SK-N-SH (cell line): ENCODE data around the gene SDK1. TPM values are rescaled to one million over a fixed set of nuclear protein-coding genes. Genes with fewer than 3 reads are reported as not detected.

Experiments
- CTCF ChIA-PET: fragments of 300-600, 350-600 bp; formaldehyde crosslinking; extraction: SDS; loops from one replicate; lab custom pipeline; 2021; lab: Yijun Ruan, JAX
- POLR2A ChIA-PET: fragments of 350-600 bp; sonication (Branson Sonifier 250); formaldehyde crosslinking; extraction: SDS; loops from one replicate; lab custom pipeline; 2020; ENCODE audit warnings: antibody characterized with exemption, inconsistent platforms; lab: Yijun Ruan, JAX
- DNase-seq: peaks from one replicate; pipeline ENCODE4 v3.0.0; 2012
- H2AFZ ChIP-seq: fragments of 200-600 bp; sonication (generic); 2 replicates; pipeline ENCODE4 v1.8.1; 2016; ENCODE audit warnings: antibody characterized with exemption, mild to moderate bottlenecking, low read depth
- H3F3A ChIP-seq: fragments of 200-600 bp; sonication (generic); replicated peaks from 2 replicates; pipeline ENCODE3; 2016; ENCODE audit warnings: antibody characterized with exemption, mild to moderate bottlenecking; ENCODE audit not compliant: insufficient read depth
- H3K27ac ChIP-seq, 2 experiments: fragments of 200-500 bp in 1 of 2; fragments of 200-600 bp in 1 of 2; sonication (Bioruptor generic) in 1 of 2; sonication (generic), shearing (Covaris generic) in 1 of 2; 2 replicates each; pipeline versions ENCODE4 v1.5.1 to v1.6.1; 2014 to 2016; ENCODE audit warnings: low read depth in 2 of 2, inconsistent platforms in 1 of 2, low read length in 1 of 2, mild to moderate bottlenecking in 1 of 2, mixed read lengths in 1 of 2
- H3K27me3 ChIP-seq: fragments of 200-600 bp; sonication (generic), shearing (Covaris generic); 2 replicates; pipeline ENCODE4 v1.6.1; 2016; ENCODE audit warnings: mixed run types; ENCODE audit not compliant: insufficient read depth
- H3K36me3 ChIP-seq, 2 experiments: fragments of 200-500 bp in 1 of 2; fragments of 200-600 bp in 1 of 2; sonication (Bioruptor generic) in 1 of 2; sonication (generic) in 1 of 2; replicated peaks in 1 of 2; 2 replicates each; pipeline versions ENCODE3 to v1.5.1; 2014 to 2016; ENCODE audit warnings: low read length in 1 of 2, mild to moderate bottlenecking in 1 of 2; ENCODE audit not compliant: insufficient read depth in 2 of 2, control insufficient read depth in 1 of 2
- H3K4me1 ChIP-seq, 2 experiments: fragments of 200-500 bp in 1 of 2; fragments of 200-600 bp in 1 of 2; sonication (Bioruptor generic) in 1 of 2; sonication (generic), shearing (Covaris generic) in 1 of 2; 2 replicates each; pipeline versions ENCODE4 v1.5.1 to v1.6.1; 2014 to 2016; ENCODE audit warnings: low read depth in 1 of 2, low read length in 1 of 2, mixed run types in 1 of 2; ENCODE audit not compliant: insufficient read depth in 2 of 2, control insufficient read depth in 1 of 2
- H3K4me2 ChIP-seq: fragments of 200-600 bp; sonication (generic), shearing (Covaris generic); 2 replicates; pipeline ENCODE4 v1.6.1; 2017; ENCODE audit warnings: mixed run types
- H3K4me3 ChIP-seq, 2 experiments: fragments of 200-500 bp in 1 of 2; fragments of 200-600 bp in 1 of 2; sonication (Bioruptor generic) in 1 of 2; sonication (generic), shearing (Covaris generic) in 1 of 2; 2 replicates each; pipeline versions ENCODE4 v1.5.1 to v1.8.1; 2014 to 2016; ENCODE audit warnings: low read depth in 2 of 2, inconsistent platforms in 1 of 2, low read length in 1 of 2, mild to moderate bottlenecking in 1 of 2, mixed read lengths in 1 of 2, moderate library complexity in 1 of 2
- H3K79me2 ChIP-seq: fragments of 200-600 bp; sonication (generic); 2 replicates; pipeline ENCODE4 v1.8.1; 2017; ENCODE audit warnings: mild to moderate bottlenecking; ENCODE audit not compliant: insufficient read depth
- H3K9ac ChIP-seq: fragments of 200-600 bp; sonication (generic); 2 replicates; pipeline ENCODE4 v1.6.1; 2017; ENCODE audit warnings: mixed run types
- H3K9me2 ChIP-seq: fragments of 200-600 bp; sonication (generic); 2 replicates; pipeline ENCODE4 v1.6.1; 2017; ENCODE audit warnings: mixed run types
- H3K9me3 ChIP-seq: fragments of 200-600 bp; sonication (generic); 2 replicates; pipeline ENCODE4 v1.6.1; 2017; ENCODE audit warnings: mixed run types, mild to moderate bottlenecking, moderate library complexity
- H4K20me1 ChIP-seq: fragments of 200-600 bp; sonication (generic); 2 replicates; pipeline ENCODE4 v1.6.1; 2017; ENCODE audit warnings: mild to moderate bottlenecking, mixed run types; ENCODE audit not compliant: insufficient read depth
- CHD2 ChIP-seq: fragments of 150-350 bp; IDR thresholded peaks from 2 replicates; pipeline ENCODE4 v1.6.1; 2018; ENCODE audit warnings: low read length; ENCODE audit not compliant: partially characterized antibody
- EZH2phosphoT487 ChIP-seq: fragments of 200-600 bp; sonication (generic); IDR thresholded peaks from 2 replicates; pipeline ENCODE4 v1.6.1; 2017; ENCODE audit warnings: low read depth, mixed run types, mild to moderate bottlenecking, antibody characterized with exemption, moderate library complexity, borderline replicate concordance
- FOSL2 ChIP-seq: IDR thresholded peaks from 2 replicates; pipeline ENCODE4 v1.4.0; 2012; ENCODE audit warnings: low read depth, mild to moderate bottlenecking, moderate library complexity, borderline replicate concordance
- FOXJ3 ChIP-seq: sonication (generic); formaldehyde crosslinking; IDR thresholded peaks from 2 replicates; pipeline ENCODE4 v1.5.1; 2020; ENCODE audit warnings: mild to moderate bottlenecking, missing genetic modification reagents
- FOXM1 ChIP-seq: IDR thresholded peaks from 2 replicates; pipeline ENCODE4 v1.4.0; 2012; ENCODE audit warnings: low read depth, mild to moderate bottlenecking
- JUND ChIP-seq: IDR thresholded peaks from 2 replicates; pipeline ENCODE4 v1.4.0; 2012
- MEF2A ChIP-seq: IDR thresholded peaks from 2 replicates; pipeline ENCODE4 v1.4.0; 2012; ENCODE audit warnings: low read depth, borderline replicate concordance
- NFIC ChIP-seq: IDR thresholded peaks from 2 replicates; pipeline ENCODE4 v1.4.0; 2012; ENCODE audit warnings: borderline replicate concordance
- PBX3 ChIP-seq: IDR thresholded peaks from 2 replicates; pipeline ENCODE4; 2012
- RAD21 ChIP-seq: IDR thresholded peaks from 2 replicates; pipeline ENCODE4 v1.6.1; 2012; ENCODE audit warnings: mild to moderate bottlenecking, low read length
- RCOR1 ChIP-seq: fragments of 150-350 bp; IDR thresholded peaks from 2 replicates; pipeline ENCODE4 v1.6.1; 2017; ENCODE audit warnings: antibody characterized with exemption, low read length
- RFX5 ChIP-seq: IDR thresholded peaks from 2 replicates; pipeline ENCODE4 v1.6.1; 2012; ENCODE audit warnings: mild to moderate bottlenecking, improper control_type of control experiment, low read length
- RXRA ChIP-seq: IDR thresholded peaks from 2 replicates; pipeline ENCODE4 v1.4.0; 2012; ENCODE audit warnings: low read depth, mild to moderate bottlenecking, borderline replicate concordance
- SIN3A ChIP-seq: IDR thresholded peaks from 2 replicates; pipeline ENCODE4 v1.6.1; 2012; ENCODE audit warnings: low read depth, mild to moderate bottlenecking, low read length, moderate library complexity, borderline replicate concordance
- SMC3 ChIP-seq: IDR thresholded peaks from 2 replicates; pipeline ENCODE4 v1.6.1; 2012; ENCODE audit warnings: low read depth, low read length, improper control_type of control experiment
- TEAD4 ChIP-seq: IDR thresholded peaks from 2 replicates; pipeline ENCODE4 v1.4.0; 2012; ENCODE audit warnings: mild to moderate bottlenecking, borderline replicate concordance; ENCODE audit not compliant: insufficient read depth
- YY1 ChIP-seq: IDR thresholded peaks from 2 replicates; pipeline ENCODE4 v1.4.0; 2012; ENCODE audit warnings: low read depth, mild to moderate bottlenecking
- WGBS: methylation state at CpG from one replicate; pipeline ENCODE4 v1.1.6; 2017; ENCODE audit warnings: low lambda C conversion rate; 5-methylcytosine and 5-hydroxymethylcytosine counted together
- polyA plus RNA-seq, 3 experiments: library from polyadenylated mRNA; depleted of rRNA; stranded (reverse); fragments of >200 nt; gene quantifications; 2 replicates each; pipeline ENCODE4 v1.2.3, GENCODE V29; 2012
- TF ChIP-seq, protein P1 (sequence below): IDR thresholded peaks from 2 replicates; pipeline ENCODE4 v1.4.0; 2012; ENCODE audit warnings: low read depth
- TF ChIP-seq, protein P2 (sequence below): fragments of 150-350 bp; IDR thresholded peaks from 2 replicates; pipeline ENCODE4 v1.6.1; 2016; ENCODE audit warnings: mild to moderate bottlenecking, low read depth, low read length
- TF ChIP-seq, protein P3 (sequence below): IDR thresholded peaks from 2 replicates; pipeline ENCODE4 v1.6.1; 2012; ENCODE audit warnings: mild to moderate bottlenecking, low read depth, low read length, moderate library complexity

SDK1 gene
- polyA plus RNA-seq, 1 of the 3 experiments (the other 2 are of a cell fraction) = 1.2 TPM

DNA sequence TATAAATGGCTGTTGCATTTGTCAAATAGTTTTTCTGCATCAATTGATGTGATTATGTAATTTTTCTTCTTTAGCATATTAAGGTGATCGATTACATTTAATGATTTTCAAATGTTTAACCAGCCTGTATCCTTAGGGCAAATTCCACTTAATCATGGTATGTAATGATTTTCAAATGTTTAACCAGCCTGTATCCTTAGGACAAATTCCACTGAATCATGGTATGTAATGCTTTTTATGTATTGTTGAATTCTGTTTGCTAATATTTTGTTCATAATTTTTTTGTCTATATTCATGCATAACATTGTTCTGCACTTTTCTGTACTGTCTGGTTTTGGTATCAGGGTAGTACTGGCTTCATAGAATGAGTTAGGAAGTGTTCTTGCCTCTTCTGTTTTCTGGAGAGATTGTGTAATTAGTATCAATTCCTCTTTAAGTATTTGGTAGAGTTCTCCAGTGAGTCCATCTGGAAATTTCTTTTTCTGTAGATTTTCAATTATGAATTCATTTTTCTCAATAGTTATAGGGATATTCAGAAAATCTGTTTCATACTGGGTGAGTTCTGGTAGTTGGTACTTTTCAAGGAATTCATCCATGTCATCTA lies 987.8 kb downstream of the SDK1 start:
- 7% methylated on average over 1 of the region's 1 CpG for WGBS
- no peak overlapping the region for H3K4me3 ChIP-seq
- no peaks in the 10 kb centered on the region for H3F3A ChIP-seq
- no peaks in the 10 kb centered on the region for H3K36me3 ChIP-seq
- no peak overlapping the region for H3K27ac ChIP-seq
- no peaks in the 10 kb centered on the region; the same call in 1 of the 2 replicates for H3K9me3 ChIP-seq
- peaks cover 8% of the 10 kb centered on the region; the same call in 1 of the 2 replicates for H3K9me2 ChIP-seq
- H3K9ac ChIP-seq = no peak overlapping the region
- H2AFZ ChIP-seq = no peak overlapping the region
- peaks cover 0 to 13% of the 10 kb centered on the region in 2 experiments; a peak in 1 of 4 replicates for H3K4me1 ChIP-seq
- no peaks in the 10 kb centered on the region for H3K27me3 ChIP-seq
- DNase-seq = no peak
- no peaks in the 10 kb centered on the region for H4K20me1 ChIP-seq
- TF ChIP-seq FOXM1 = no peak
- no peak for TF ChIP-seq FOXJ3 (CRISPR knock-in tag)
- no peak for TF ChIP-seq PBX3
- TF ChIP-seq YY1 = no peak
- TF ChIP-seq RFX5 = no peak
- no peak for TF ChIP-seq TEAD4
- TF ChIP-seq JUND = no peak
- TF ChIP-seq FOSL2 = no peak
- TF ChIP-seq EZH2phosphoT487 = no peak
- no peak for TF ChIP-seq RAD21
- TF ChIP-seq CHD2 = no peak
- no peak for TF ChIP-seq SMC3
- TF ChIP-seq, all 33 proteins: peak for 0
- no peak overlapping the region for H3K4me2 ChIP-seq
- CTCF ChIA-PET = no interaction called here
- POLR2A ChIA-PET = no interaction called here
- H3K79me2 ChIP-seq = no peaks in the 10 kb centered on the region

GRCh38 chr7:4297165-4297917 lies 996.3 kb downstream of the SDK1 start:
- Histone ChIP-seq H3K27me3 (no peaks in the 10 kb centered on the region), H4K20me1 (no peaks in the 10 kb centered on the region), H3K9ac (no peak overlapping the region), H3F3A (no peaks in the 10 kb centered on the region), H2AFZ (no peak overlapping the region), H3K9me2 (no peaks in the 10 kb centered on the region), H3K4me2 (no peak overlapping the region), H3K27ac (no peak overlapping the region), H3K79me2 (no peaks in the 10 kb centered on the region), H3K4me1 (no peaks in the 10 kb centered on the region), H3K36me3 (no peaks in the 10 kb centered on the region), H3K4me3 (no peak overlapping the region), H3K9me3 (no peaks in the 10 kb centered on the region; the same call in 1 of the 2 replicates)
- ChIA-PET POLR2A (no interaction called here), CTCF (interaction anchor here (0.6 kb wide), 1 partner anchor 340 kb away, joined by 3 read pairs; no protein-coding TSS in a partner anchor)
- 29% methylated on average over 13 of the region's 13 CpGs for WGBS
- DNase-seq = no peak
- TF ChIP-seq NFIC = no peak
- no peak for TF ChIP-seq JUND
- TF ChIP-seq RXRA = no peak
- no peak for TF ChIP-seq SIN3A
- TF ChIP-seq YY1 = no peak
- TF ChIP-seq RCOR1 = no peak
- TF ChIP-seq, protein P1, sequence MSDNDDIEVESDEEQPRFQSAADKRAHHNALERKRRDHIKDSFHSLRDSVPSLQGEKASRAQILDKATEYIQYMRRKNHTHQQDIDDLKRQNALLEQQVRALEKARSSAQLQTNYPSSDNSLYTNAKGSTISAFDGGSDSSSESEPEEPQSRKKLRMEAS = no peak
- no peak for TF ChIP-seq FOXM1
- no peak for TF ChIP-seq TEAD4
- TF ChIP-seq MEF2A = no peak
- TF ChIP-seq, protein P2, sequence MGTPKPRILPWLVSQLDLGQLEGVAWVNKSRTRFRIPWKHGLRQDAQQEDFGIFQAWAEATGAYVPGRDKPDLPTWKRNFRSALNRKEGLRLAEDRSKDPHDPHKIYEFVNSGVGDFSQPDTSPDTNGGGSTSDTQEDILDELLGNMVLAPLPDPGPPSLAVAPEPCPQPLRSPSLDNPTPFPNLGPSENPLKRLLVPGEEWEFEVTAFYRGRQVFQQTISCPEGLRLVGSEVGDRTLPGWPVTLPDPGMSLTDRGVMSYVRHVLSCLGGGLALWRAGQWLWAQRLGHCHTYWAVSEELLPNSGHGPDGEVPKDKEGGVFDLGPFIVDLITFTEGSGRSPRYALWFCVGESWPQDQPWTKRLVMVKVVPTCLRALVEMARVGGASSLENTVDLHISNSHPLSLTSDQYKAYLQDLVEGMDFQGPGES = no peak
- TF ChIP-seq, protein P3, sequence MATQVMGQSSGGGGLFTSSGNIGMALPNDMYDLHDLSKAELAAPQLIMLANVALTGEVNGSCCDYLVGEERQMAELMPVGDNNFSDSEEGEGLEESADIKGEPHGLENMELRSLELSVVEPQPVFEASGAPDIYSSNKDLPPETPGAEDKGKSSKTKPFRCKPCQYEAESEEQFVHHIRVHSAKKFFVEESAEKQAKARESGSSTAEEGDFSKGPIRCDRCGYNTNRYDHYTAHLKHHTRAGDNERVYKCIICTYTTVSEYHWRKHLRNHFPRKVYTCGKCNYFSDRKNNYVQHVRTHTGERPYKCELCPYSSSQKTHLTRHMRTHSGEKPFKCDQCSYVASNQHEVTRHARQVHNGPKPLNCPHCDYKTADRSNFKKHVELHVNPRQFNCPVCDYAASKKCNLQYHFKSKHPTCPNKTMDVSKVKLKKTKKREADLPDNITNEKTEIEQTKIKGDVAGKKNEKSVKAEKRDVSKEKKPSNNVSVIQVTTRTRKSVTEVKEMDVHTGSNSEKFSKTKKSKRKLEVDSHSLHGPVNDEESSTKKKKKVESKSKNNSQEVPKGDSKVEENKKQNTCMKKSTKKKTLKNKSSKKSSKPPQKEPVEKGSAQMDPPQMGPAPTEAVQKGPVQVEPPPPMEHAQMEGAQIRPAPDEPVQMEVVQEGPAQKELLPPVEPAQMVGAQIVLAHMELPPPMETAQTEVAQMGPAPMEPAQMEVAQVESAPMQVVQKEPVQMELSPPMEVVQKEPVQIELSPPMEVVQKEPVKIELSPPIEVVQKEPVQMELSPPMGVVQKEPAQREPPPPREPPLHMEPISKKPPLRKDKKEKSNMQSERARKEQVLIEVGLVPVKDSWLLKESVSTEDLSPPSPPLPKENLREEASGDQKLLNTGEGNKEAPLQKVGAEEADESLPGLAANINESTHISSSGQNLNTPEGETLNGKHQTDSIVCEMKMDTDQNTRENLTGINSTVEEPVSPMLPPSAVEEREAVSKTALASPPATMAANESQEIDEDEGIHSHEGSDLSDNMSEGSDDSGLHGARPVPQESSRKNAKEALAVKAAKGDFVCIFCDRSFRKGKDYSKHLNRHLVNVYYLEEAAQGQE = no peak
- TF ChIP-seq RAD21 = no peak
